Inflammatory macrophage treated with lipopolysaccharide for 4 hours (primary cell): Measurements from ENCODE around the gene ASIC3.

Source experiments
- DNase-seq: peaks from one replicate; pipeline ENCODE4 v3.0.0-alpha.2; 2020

ASIC3 gene

DNA sequence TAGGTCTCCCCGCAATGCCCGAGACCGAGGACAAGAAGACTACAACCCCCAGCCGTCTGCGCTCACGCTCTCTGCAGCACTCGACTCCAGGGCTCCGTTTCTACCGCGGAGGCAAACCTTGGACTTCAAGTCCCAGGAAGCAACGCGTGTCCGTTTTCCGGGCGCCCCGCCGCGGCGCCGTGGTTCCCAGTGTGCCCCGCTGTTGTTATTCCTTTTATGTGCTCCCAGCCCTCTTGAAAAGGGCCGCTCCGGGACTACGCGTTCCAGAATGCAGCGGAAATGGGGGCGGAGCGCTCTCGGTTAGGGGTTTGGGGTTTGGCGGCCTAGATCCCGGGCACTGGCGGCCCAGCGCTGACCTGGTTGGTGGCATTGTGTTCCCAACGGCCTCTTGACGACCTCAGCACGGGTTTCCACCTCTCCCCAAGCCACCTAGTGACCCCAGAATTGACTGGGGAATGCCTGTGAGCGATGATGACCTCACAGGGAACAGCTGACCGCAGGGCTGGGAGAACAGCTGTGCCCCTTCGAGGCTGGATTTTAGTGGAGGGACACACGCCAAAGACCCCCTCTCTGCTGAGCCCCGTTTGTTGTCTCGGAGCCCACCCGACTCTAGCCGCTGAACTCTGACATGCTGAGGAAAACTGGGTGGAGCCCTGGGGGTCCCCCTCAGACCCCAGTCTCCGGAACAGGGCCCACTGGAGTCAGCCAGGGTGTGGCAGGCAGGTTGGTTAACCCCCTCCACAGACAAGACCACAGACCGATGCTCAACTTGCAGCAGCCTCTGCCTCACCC lies 9.9 kb downstream of the ASIC3 start:
- peak; percentile 99 for DNase-seq

DNA sequence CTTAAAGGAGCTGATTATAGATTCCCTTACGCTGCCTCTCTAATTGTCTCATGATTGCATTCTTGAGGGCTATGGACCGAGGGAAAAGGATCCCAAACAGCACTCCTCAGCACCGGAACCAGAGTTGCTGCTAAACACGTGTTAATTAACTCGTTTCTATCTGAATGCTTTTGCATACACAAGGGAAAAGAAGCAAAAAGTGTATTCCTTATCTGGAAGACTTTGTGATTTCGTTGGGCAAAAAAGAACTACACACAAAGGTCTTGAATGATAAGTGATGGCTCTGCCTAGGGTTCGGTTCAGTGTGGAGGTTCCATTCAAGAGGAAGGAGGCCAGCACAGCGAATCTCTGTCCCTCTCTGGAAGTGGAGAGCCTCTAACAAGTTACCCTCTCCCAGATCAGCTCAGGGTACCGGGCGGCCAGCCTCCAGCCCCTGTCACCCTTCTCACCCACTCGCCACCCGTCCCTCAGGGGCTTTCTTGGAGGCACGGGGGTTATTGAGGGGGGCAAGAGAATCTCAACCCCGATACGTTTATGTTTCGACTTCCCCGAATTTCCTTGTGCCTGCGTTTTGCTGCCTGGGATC lies 10.5 kb downstream of the ASIC3 start:
- DNase-seq = peak; percentile 24

DNA sequence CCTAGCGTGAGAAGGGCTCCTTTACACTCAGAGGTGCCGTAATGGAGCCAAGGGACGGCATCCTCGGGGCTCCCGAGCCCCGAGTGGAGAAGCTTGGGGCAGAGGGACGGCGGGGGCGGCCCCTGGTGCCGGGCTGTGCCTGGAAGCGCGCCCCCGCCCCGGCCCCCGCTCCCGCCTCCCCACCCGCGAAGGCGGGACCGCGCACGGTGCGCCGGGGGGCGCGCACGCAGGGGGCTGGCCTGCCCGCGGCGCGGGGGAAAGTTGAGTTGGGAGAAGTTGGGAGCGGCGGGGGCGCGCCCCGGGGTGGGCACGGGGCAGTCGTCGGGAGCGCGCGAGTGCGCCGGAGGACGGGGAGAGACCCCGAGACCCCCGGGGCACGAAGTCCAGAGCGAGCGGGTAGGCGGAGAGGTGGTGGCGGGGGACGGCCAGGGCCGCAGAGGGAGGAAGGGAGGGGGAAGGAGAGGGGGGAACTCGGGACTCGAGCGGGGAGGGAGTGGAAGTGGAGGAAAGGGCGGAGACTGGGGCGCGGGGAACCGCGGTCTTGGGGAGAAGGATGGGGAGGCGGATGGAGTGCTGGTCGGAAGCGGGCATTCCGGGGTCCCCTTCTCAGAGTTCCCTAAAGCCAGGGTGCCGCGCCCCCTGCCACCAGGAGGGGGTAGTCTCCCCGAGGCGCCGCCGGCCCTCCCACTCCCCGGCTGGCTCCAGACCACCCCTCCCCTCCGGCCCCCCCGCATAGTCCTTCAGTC lies 11.2 kb downstream of the ASIC3 start, which contains the start of gene SLC4A2:
TSS of gene SLC4A2 (plus strand) at position 223 of the 746 bp plus-strand sequence. CDS start 2,399 bp downstream, outside the sequence.
- DNase-seq = peak; percentile 53

DNA sequence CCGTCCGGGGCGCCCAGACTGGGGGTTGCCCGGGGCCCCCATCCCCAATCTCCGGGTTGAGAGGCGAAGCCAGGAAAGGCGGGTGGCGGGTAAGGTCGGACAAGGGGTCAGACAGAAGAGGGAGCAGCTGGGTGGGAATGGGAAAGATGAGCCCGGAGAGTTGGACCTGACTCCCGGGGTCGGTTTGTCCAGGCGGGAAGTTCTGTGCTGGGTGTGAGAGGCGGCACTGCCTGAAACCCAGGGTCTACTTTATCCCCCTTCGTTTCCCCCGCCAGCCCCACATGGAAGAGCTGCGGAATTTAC lies 11.7 kb downstream of the ASIC3 start:
- DNase-seq = no peak

DNA sequence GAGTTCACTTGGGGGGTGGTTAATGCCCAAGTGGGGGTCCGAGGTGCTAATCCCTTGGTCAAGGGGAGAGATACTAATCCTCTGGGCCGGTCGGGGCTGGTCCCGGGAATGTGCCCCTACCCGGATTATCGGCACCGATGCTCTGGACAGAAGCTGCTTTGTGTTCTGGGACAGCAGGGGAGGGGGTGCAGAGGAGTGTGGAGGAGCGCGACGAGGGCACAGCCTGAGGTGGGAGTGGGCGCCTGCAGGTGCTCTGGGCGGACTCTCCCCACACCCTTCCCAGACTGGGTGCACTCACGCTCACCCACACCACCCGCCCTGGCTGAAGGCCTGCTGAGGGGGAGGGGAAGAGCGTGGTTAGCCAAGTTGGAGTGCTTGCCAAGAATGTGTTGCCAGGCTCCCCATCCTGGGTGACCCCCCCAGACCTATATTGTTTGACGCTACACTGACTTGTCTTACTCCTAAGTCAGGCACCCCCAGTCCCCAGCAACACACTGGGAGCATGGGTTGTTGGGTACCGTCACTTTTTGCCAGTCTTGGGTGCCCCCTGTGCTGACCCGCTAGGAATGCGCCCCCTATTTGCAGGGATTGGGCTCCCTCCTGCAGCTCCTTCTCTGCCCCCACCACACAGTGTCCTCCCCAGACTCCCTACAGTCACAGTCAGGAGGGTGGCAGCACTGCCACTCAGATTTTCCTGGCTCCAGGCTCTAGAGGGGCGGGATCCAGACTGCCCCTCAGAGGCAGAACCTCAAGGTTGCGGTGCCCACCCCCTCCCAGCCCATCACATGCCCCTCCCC lies 12.3 kb downstream of the ASIC3 start:
- DNase-seq = peak; percentile 8

DNA sequence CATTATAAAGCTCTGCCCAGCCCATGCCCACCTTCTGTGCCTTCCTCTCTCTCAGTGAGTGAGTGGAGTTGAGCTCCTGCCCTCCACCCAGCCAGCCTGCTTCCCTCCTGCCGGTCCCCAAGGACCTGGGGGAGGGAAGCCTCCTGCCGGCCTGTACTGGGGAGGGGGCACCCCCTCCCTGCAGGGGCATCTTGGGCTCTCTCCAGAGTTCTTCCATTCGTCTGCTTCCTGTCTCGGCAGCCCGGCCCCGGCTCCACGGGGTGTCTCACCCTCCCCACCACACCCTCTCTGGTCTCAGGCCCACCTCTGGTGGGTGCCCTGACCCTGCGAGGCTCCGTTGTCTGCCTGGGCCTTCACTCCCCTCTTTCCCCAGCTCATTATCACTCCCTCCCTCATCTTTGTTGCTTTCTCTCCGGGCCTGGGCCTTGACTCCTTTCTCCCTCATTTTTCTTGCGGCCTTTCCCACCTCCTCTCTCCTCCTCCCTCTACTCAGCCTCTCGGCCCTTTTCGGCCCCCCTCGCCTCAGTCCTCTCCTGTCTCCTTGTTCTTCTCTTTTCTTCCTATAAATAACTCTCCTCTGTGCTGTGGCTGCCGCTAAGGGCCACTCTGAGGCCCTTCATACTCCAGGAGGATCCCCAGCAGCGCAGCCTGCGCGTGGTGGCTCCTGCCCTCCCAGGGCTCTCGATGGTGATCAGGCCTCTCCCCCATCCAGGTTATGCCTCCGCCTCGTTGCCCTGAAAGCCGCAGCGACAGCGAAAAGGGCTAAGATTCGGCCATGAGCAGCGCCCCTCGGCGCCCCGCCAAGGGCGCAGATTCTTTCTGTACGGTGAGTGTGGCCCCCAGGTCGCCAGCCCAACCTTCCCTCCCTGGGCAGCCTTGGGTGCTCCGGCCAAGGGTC lies 13.1 kb downstream of the ASIC3 start:
- DNase-seq = no peak

DNA sequence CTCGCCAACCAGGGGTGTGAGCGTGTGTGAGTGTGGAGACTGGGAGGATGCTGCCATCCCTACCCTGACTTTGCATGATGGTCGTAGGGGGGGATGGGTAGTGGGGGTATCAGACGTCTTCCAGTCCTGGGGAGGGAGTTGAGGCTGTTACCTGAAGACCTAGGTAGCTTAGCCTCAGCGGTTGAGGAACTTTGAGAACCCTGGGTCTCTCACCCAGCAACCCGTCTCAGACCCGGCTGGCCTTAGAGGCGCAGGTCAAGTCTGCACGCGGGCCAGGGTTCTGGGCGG lies 13.7 kb downstream of the ASIC3 start:
- DNase-seq = no peak

DNA sequence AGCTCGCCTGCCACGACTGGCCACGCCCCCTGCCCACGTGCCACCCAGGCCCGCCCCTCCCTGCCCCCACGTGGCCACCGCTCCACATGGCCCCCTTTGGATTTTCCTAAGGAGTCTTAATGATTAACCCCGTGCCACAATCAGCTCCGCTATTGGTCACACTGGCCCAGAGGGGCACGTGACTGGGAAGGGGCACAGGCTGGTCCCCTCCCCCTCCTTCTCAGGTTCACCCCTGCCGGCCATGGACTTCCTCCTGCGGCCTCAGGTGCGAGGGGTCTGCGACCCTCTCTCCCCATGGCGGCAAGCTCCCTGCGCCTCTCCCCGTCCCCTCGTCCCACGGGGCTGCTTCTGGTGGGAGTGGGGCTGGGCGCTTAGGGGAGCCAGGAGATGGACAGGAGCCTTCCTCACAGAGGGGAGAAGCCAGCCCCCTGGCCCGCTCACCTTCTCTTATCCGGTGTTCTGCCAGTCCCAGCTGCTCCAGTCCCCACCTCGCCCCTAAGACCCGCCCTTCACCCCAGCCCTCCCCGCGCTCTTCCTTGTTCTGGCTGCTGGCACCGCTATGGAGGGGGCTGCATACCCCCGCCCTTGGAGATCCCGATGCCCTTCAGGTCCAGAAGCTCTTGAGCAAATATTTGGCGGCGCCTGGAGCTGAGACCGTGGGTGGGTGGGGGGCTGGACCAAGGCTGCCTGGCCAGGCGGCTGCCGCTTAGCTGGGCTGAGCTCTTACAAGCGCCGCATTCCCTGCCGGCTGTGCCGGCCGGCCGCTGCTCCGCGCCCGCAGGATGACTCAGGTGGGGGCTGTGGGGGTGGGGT lies 14.3 kb downstream of the ASIC3 start:
- DNase-seq = no peak

DNA sequence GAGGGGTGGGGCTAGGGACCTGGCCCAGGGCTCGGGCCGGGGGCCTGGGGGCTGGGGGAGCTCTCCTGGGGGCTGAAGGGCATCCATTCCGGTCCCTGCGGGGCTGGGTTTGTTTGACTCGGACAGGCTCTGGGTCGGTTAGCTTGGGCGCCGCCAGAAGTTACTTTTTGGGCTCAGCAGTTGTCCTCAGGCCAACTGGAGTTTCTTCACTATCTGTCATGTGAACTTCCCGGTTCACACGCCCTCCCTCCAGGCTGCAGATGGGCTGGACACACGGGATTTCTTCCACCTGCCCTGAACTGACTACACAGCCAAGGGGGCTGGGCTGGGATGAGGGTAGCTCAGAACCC lies 14.9 kb downstream of the ASIC3 start:
- no peak for DNase-seq

DNA sequence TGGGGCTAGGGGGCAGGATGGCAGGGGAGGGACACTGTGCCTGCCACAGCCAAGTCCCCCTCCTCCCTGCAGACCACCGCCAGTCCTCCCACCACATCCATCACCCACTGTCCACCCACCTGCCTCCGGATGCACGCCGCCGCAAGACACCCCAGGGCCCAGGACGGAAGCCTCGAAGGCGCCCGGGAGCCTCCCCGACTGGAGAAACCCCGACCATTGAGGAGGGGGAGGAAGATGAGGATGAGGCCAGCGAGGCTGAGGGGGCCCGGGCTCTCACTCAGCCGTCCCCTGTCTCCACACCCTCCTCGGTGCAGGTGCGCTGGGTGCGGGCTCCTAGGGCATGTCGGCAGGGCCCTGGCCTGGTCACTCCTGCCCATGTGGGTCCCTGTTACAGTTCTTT lies 16.1 kb downstream of the ASIC3 start:
- DNase-seq = no peak

DNA sequence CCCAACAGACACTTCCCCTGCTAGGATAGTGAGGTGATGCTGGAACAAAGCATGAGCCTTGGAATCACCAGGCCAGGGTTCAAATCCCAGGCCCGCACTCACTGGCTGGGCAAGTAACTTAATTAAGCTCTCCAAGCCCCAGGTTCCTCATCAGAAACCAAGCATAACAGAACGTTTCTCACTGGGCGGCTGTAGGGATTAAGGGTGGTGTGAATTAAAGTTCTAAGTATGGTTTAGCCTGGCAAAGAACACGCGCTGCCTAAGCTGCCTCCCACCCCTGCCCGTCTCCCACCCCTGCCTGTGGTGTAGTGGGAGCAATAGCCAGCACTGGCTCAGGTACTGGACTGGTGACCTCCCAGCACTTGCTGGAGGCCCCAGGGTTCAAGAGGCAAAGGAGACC lies 16.7 kb downstream of the ASIC3 start:
- DNase-seq = no peak

DNA sequence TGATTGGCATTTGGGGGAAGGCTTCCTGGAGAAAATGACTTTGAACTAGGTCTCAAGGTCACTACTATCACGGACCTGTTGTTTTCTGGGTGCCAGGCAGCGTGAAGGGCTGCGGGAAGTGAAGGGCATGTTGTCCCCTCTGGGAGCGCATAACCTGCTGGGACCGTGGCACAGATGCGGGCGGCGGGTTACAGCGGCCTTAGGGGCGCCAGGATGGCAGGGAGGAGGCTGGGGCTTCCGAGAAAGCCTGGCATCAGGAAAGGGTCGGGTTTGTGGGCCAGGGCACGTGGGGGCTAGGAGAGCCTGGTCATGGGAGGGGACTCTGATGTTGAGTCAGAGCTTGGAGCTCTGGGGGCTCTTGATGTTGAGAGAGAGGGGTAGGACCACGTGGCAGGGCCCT lies 17.2 kb downstream of the ASIC3 start:
- no peak for DNase-seq

DNA sequence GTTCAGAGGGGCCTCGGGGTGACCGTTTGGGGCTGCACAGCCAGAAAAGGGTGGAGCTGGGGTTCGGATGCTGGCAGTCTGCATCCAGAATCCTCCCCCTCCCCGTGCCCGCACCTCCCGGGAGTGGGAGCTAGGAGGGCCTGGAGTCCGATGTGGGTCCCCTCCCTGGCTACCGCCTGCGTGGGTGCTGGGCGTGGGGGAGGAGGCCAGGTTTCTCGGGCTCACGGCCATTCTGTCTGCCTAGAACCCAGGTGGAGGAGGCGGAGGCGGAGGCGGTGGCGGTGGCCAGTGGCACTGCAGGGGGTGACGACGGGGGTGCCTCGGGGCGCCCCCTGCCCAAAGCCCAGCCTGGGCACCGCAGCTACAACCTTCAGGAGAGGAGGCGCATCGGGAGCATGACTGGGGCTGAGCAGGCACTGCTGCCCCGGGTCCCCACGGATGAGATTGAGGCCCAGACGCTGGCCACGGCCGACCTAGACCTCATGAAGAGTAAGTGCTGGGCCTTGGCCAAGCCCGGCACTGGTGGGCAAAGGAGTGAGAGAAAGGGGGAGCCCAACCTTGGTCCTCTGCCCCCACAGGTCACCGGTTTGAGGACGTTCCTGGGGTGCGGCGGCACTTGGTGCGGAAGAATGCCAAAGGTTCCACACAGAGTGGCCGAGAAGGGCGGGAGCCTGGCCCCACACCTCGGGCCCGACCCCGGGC lies 18.1 kb downstream of the ASIC3 start:
- DNase-seq = no peak

DNA sequence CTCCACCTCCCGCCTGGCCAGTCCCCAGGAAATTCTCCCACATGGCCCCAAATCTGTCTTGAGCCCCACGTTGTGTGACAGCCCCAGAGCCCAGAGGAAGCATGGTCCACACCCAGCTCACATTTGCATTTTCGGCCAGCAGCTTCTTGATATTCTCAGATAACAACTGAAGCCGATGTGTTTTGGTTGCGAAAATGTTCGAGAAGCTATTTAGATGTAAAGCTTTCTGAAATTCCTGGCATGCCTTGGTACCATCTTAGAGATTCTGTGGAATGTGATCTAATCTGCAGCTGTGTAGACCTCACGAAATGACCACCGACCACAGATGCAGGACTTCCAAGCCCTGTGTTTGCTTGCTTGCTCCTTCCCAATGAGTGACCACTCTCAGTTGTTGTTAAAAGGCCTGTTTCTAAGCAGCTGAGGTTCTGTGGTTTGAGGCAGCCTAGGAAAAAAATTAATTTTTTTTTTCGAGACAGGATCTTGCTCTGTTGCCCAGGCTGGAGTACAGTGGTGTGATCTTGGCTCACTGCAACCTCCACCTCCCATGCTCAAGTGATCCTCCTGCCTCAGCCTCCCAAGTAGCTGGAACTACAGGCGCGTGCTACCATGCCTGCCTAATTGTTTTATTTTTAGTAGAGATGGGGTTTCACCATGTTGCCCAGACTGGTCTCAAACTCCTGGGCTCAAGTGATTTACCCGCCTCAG lies 19.9 kb downstream of the ASIC3 start:
- DNase-seq = no peak

DNA sequence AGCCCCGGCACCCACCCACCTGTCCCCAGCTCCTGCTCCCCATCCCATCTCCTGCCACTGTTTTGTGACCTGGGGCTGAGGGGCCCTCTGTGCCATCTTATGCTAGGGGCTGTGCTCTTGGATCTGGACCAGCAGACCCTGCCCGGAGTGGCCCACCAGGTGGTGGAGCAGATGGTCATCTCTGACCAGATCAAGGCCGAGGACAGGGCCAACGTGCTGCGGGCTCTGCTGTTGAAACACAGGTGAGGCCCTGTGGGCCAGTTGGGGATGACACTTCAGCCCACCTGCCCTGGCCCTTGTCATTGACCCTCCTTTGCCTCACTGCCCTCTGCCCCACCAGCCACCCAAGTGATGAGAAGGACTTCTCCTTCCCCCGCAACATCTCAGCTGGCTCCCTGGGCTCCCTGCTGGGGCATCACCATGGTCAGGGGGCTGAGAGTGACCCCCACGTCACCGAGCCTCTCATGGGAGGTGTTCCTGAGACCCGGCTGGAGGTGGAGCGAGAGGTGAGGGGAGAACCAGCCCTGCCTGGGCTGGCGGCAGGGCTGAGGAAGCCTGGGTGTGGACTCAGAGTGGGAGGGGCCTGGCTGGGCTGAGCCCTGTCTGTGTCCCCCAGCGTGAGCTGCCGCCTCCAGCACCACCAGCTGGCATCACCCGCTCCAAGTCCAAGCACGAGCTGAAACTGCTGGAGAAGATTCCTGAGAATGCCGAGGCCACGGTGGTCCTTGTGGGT lies 21.7 kb downstream of the ASIC3 start:
- DNase-seq = no peak

DNA sequence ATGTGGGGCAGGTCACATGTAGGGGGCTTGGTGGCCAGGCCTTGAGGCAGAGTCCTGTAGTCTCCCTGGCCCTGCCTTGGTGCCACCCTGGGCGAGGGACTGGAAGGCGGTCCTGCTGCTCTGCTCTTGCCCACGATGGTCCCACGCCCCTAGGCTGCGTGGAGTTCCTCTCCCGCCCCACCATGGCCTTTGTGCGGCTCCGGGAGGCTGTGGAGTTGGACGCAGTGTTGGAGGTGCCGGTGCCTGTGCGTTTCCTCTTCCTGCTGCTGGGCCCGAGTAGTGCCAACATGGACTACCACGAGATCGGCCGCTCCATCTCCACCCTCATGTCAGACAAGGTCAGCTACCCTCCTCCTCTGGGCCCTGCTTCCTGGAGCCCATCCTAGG lies 22.2 kb downstream of the ASIC3 start:
- DNase-seq = no peak

DNA sequence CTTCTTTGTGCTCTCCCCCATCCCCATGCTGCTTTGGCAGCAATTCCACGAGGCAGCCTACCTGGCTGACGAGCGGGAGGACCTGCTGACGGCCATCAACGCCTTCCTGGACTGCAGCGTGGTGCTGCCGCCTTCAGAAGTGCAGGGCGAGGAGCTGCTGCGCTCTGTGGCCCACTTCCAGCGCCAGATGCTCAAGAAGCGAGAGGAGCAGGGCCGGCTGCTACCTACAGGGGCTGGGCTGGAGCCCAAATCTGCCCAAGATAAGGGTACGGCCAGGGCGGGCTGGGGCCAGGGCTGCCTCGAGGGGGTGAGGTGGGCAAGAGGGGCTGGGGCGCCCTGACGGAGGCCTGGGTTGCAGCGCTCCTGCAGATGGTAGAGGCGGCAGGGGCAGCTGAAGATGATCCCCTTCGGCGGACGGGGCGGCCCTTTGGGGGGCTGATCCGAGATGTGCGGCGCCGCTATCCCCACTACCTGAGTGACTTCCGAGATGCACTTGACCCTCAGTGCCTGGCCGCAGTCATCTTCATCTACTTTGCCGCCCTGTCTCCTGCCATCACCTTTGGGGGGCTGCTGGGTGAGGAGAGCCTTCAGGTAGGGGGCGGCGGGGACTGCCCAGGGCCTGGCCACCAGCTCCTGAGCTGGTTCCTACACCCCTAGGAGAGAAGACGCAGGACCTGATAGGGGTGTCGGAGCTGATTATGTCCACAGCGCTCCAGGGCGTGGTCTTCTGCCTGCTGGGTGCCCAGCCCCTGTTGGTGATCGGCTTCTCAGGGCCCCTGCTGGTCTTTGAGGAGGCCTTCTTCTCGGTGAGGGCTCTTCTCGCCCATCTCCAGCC lies 22.9 kb downstream of the ASIC3 start:
- no peak for DNase-seq

DNA sequence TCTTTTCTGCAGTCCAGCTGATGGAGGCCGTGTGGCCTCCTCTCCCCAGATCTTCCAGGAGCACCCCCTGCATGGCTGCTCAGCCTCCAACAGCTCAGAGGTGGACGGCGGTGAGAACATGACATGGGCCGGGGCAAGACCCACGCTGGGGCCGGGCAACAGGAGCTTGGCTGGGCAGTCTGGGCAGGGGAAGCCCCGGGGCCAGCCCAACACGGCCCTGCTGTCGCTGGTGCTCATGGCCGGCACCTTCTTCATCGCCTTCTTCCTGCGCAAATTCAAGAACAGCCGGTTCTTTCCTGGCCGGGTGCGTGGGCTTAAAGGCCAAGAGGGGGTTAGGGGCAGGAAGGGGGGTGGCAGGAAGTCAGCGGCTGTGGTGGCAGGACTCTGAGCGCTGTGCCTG lies 25.7 kb downstream of the ASIC3 start:
- no peak for DNase-seq
